PC-9 (cell line): ENCODE data around the gene ZC3H14.

Experiments used
- CTCF ChIP-seq: fragments of 200-600 bp; sonication (generic); conservative IDR thresholded peaks from 2 replicates; pipeline ENCODE4 v1.6.1; 2017; ENCODE audit warnings: mixed run types, antibody characterized with exemption, mild to moderate bottlenecking, moderate library complexity
- EZH2 ChIP-seq: fragments of 200-600 bp; sonication (generic); IDR thresholded peaks from 2 replicates; pipeline ENCODE4 v1.8.0; 2017; ENCODE audit warnings: antibody characterized with exemption, low read depth

DNA sequence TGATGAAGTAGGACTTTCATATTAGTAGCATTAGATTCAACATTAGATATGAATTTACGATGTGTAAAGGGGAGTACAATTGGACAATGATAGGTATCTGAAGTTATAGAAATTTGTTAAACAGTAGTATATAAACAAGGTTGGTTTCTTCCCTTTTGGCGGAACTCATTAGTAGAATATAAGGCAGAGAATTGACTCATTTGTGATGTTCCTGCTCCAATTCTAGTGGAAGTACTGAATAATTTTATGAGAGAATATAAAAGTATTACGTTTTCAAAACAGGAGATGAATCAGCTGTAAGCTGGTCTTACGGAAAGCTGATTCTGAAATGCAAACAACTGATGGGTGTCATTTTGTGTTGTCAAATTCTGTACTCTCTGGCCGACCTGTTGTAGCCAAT, 13.4 kb downstream of the ZC3H14 start:
- TF ChIP-seq EZH2 (no peak), CTCF (no peak)
